ENCODE results near the gene PCED1A. TPM values are rescaled to one million over a fixed set of nuclear protein-coding genes. Genes with fewer than 3 reads are reported as not detected.

The PCED1A gene
- total and polyA plus RNA-seq, 2 of the 8 experiments (the other 6 are each of a cell fraction or from before 2014, with no cell fraction given), result 13.4 to 18.9 TPM

DNA sequence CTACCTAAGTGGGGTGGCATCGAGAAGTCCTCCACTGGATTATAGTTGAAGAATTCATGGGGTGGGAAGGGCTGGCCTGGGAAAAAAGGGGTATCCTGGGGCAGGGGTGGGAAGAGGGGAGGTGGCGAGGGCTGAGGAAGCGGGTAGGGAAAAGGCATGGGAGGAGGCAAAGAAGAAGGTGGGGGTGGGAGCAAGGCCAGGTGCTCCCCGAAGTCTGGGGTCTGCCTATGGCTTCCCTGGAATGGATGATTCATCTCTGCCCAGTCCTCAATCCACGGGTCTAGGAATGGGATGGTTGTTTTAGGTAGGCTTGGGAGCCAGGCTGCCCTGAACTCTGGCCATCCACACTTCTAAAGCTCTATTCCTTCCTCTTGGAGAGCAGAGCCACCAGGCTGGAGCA is 4.4 kb downstream of the PCED1A start:
- Histone ChIP-seq H2AK5ac (ENCODE audit: low read depth, low read length) (no peak overlapping the region), H3K14ac (ENCODE audit: insufficient read length) (no peak overlapping the region), H3K4me3 (ENCODE audit: extremely low read depth in 1 of 4, insufficient read depth in 2 of 4, low read depth in 3 of 4, low read length in 4 of 4) (no peak overlapping the region), H3K9ac (replicated peaks in 1 of 4; ENCODE audit: extremely low read depth in 1 of 4, low read depth in 3 of 4, low read length in 3 of 4) (no peak overlapping the region), H3K23me2 (ENCODE audit: low read depth, low read length) (peaks cover 5% of the 10 kb centered on the region; the same call in 1 of the 2 replicates), H3K4me2 (ENCODE audit: insufficient read depth in 1 of 2, low read depth in 2 of 2, low read length in 2 of 2) (no peak overlapping the region), H4K5ac (ENCODE audit: insufficient read length, low read depth, low read length) (no peak overlapping the region), H3K4ac (replicated peaks; ENCODE audit: insufficient read length, low read depth, low read length) (no peak overlapping the region), H2BK5ac (ENCODE audit: low read depth, low read length) (no peak overlapping the region), H3K56ac (replicated peaks; ENCODE audit: insufficient read length, low read depth, low read length) (no peak overlapping the region), H3K18ac (ENCODE audit: extremely low read depth, low read length) (no peak overlapping the region), H3K27me3 (replicated peaks in 1 of 4; ENCODE audit: control insufficient read depth in 3 of 4, extremely low read depth in 1 of 4, insufficient read depth in 3 of 4, low read length in 3 of 4) (peaks cover 5 to 20% (median 18%) of the 10 kb centered on the region in 4 experiments), H2BK15ac (ENCODE audit: low read length) (no peak overlapping the region), H2BK120ac (replicated peaks; ENCODE audit: low read depth, low read length) (no peak overlapping the region), H2AFZ (ENCODE audit: low read length) (no peak overlapping the region), H4K91ac (replicated peaks; ENCODE audit: insufficient read length, low read length) (no peak overlapping the region), H4K20me1 (replicated peaks in 1 of 2; ENCODE audit: control insufficient read depth in 1 of 2, insufficient read depth in 2 of 2, low read length in 2 of 2) (peaks cover 0 to 2% of the 10 kb centered on the region in 2 experiments), H3K9me3 (ENCODE audit: insufficient read depth in 2 of 2, low read depth in 1 of 2, low read length in 1 of 2) (peaks cover 0 to 6% of the 10 kb centered on the region in 2 experiments; a peak in 1 of 4 replicates), H3K23ac (ENCODE audit: insufficient read length) (no peak overlapping the region), H3K79me1 (ENCODE audit: low read depth, low read length) (no peaks in the 10 kb centered on the region), H4K8ac (ENCODE audit: extremely low read depth, insufficient read depth, low read length) (no peak overlapping the region; the same call in 1 of the 2 replicates), H3K4me1 (replicated peaks in 1 of 4; ENCODE audit: control insufficient read depth in 3 of 4, insufficient read depth in 4 of 4, low read length in 3 of 4) (no peaks in the 10 kb centered on the region; a peak in 1 of 7 replicates), H3K36me3 (ENCODE audit: control insufficient read depth in 2 of 4, insufficient read depth in 4 of 4, low read length in 3 of 4) (peaks cover 0 to 5% (median 0%) of the 10 kb centered on the region in 4 experiments; a peak in 1 of 8 replicates), H2BK20ac (ENCODE audit: low read length) (no peak overlapping the region), H3K27ac (ENCODE audit: low read depth, low read length) (no peak overlapping the region), H3K79me2 (ENCODE audit: control insufficient read depth in 1 of 2, insufficient read depth in 2 of 2, low read length in 2 of 2) (no peaks in the 10 kb centered on the region), H2BK12ac (ENCODE audit: low read depth, low read length) (no peak overlapping the region)
- no peak for FAIRE-seq
- ChIA-PET POLR2A (ENCODE audit: partially characterized antibody) (no interaction called here), CTCF (ENCODE audit: partially characterized antibody) (interaction anchor here (1.1 to 1.8 kb wide), 2 partner anchors 81 to 83 kb away, joined by 3 to 6 read pairs; no protein-coding TSS in a partner anchor)
- DNase-seq (ENCODE audit: low read depth in 1 of 2, low spot score in 2 of 2), result no peak
- whole genome bisulfite sequencing, 2 experiments (ENCODE audit: extremely low coverage in 1 of 2, insufficient coverage in 1 of 2, insufficient read length in 1 of 2, insufficient replicate concordance in 2 of 2, low coverage in 1 of 2, low lambda C conversion rate in 2 of 2, missing lambda C conversion rate in 1 of 2), result 74% methylated on average over 2 of the region's 5 CpGs; no CpG with 5 or more reads in 1 of the 2 experiments
- no peak for TF ChIP-seq TBP (IDR thresholded peaks at IDR 0.05; ENCODE audit: low read depth, low read length)
- TF ChIP-seq, protein P1, sequence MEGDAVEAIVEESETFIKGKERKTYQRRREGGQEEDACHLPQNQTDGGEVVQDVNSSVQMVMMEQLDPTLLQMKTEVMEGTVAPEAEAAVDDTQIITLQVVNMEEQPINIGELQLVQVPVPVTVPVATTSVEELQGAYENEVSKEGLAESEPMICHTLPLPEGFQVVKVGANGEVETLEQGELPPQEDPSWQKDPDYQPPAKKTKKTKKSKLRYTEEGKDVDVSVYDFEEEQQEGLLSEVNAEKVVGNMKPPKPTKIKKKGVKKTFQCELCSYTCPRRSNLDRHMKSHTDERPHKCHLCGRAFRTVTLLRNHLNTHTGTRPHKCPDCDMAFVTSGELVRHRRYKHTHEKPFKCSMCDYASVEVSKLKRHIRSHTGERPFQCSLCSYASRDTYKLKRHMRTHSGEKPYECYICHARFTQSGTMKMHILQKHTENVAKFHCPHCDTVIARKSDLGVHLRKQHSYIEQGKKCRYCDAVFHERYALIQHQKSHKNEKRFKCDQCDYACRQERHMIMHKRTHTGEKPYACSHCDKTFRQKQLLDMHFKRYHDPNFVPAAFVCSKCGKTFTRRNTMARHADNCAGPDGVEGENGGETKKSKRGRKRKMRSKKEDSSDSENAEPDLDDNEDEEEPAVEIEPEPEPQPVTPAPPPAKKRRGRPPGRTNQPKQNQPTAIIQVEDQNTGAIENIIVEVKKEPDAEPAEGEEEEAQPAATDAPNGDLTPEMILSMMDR (IDR thresholded peaks at IDR 0.05; ENCODE audit: control extremely low read depth in 1 of 3, insufficient read depth in 1 of 3, low read depth in 1 of 3, low read length in 3 of 3), result no peak
- TF ChIP-seq, protein P2, sequence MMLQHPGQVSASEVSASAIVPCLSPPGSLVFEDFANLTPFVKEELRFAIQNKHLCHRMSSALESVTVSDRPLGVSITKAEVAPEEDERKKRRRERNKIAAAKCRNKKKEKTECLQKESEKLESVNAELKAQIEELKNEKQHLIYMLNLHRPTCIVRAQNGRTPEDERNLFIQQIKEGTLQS (IDR thresholded peaks at IDR 0.05; ENCODE audit: insufficient read depth, low read depth, low read length), result no peak
- TF ChIP-seq TEAD4 (IDR thresholded peaks at IDR 0.05; ENCODE audit: low read depth, low read length), result no peak
- TF ChIP-seq JUN (IDR thresholded peaks at IDR 0.05; ENCODE audit: low read depth, low read length), result no peak
- TF ChIP-seq POLR2AphosphoS5 (IDR thresholded peaks at IDR 0.05; ENCODE audit: low read depth, low read length), result no peak
- TF ChIP-seq SP1 (IDR thresholded peaks at IDR 0.05; ENCODE audit: low read depth, low read length), result no peak
- no peak for TF ChIP-seq YY1 (IDR thresholded peaks at IDR 0.05; ENCODE audit: low read depth, low read length)
- no peak for TF ChIP-seq KDM5A (IDR thresholded peaks at IDR 0.05; ENCODE audit: low read length)
- TF ChIP-seq GABPA (IDR thresholded peaks at IDR 0.05; ENCODE audit: borderline replicate concordance, insufficient read depth, low read length), result no peak
- TF ChIP-seq SUZ12 (IDR thresholded peaks at IDR 0.05; ENCODE audit: low read length), result no peak
- no peak for TF ChIP-seq FOSL1 (IDR thresholded peaks at IDR 0.05; ENCODE audit: insufficient read depth, low read depth, low read length)

Measured in H1 (cell line).